SH-SY5Y (cell line): ENCODE data around the gene SLC38A10.

Experiments
- GATA2 ChIP-seq: IDR thresholded peaks from 2 replicates; pipeline ENCODE4 v1.6.1; 2011; ENCODE audit warnings: mild to moderate bottlenecking, low read depth, low read length
- GATA3 ChIP-seq: IDR thresholded peaks from 2 replicates; pipeline ENCODE4 v1.6.1; 2011; ENCODE audit warnings: low read depth, mild to moderate bottlenecking, low read length, moderate library complexity

Gene SLC38A10

GRCh38 chr17:81230043-81230820 lies 64.9 kb downstream of the SLC38A10 start:
- no peak for TF ChIP-seq GATA2
- TF ChIP-seq GATA3 = no peak

DNA sequence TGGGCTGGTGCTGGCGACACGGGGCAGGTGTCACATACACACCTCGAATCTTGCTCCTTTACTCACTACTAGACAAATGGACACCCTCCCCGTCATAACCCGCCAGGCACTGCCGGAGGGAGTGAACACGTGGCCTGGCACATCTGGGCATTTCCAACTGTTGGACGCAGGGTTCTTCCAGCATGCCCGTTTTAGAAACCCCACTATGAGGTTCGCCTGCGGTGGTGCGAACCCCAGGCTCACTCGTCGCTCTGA lies 65.5 kb downstream of the SLC38A10 start:
- TF ChIP-seq GATA2 = no peak
- no peak for TF ChIP-seq GATA3

- TF ChIP-seq GATA2 = no peak
- TF ChIP-seq GATA3 = no peak
Observed at GRCh38 chr17:81228834-81229665, 66.1 kb downstream of the SLC38A10 start.

- TF ChIP-seq GATA2 = no peak
- TF ChIP-seq GATA3 = no peak
Observed at GRCh38 chr17:81228420-81228819, 66.7 kb downstream of the SLC38A10 start.

DNA sequence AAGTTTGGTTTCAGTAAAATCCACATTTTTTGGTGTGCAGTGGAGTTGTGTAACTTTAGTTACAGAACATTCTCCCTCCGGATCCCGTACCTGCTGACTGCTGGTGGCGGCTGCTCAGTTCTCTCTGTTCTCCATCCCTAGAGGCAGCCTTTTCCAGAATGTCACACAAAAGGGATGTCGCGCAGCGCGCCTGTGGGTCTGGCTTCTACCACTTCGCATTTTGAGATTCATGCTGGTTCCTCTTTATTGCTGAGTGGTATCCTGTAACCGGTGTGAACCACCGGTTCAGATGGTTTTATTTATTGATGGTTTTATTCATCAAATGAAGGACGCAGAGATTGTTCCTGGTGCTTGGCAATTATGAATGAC lies 71.4 kb downstream of the SLC38A10 start:
- TF ChIP-seq GATA2 (no peak), GATA3 (no peak)

DNA sequence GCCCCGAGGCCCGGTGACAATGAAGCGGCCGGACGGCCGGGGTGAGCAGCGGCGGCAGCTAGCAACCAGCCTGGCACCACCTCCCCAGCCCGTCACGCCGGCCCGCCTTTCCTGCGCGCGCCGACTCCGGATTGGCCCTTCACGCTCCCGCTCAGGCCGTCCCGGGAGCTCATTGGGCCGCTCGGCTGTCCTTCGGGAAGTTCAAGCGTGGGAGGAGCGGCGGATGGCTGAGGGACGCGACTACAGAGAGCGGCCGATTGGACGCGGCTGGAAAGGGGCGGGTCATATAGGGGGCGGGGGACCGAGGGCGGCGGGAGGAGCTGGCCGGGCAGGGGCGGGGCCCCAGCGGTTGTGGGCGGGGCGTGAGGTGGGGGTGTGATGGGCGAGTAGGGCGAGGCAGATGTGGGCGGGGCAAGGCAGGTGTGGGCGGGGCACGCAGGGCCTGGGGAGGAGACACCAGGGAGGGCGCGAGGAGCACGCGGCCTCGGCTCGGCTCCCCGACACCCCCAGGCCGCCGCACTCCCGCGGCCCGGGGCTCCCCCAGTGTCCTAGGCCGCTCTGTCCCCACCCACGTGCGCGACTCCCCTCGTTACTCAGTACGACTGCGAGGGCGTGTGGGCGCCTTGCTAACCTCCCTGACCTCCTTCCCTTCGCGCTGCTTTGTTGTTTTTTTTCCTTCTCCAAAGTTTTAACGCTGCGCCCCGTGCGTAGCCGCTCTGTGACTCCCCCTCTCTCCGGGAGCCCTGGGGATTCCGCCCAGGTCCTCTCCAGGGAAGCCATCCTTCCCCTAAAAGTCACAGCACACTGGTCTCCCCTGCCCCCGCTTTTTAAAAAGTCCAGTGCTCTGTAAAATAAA lies 72.0 kb downstream of the SLC38A10 start, which contains the start of gene CEP131:
TSS of gene CEP131 (minus strand) at position 60 of the 856 bp plus-strand sequence. CDS start 2,909 bp downstream, outside the sequence.
- no peak for TF ChIP-seq GATA3
- TF ChIP-seq GATA2 = no peak

DNA sequence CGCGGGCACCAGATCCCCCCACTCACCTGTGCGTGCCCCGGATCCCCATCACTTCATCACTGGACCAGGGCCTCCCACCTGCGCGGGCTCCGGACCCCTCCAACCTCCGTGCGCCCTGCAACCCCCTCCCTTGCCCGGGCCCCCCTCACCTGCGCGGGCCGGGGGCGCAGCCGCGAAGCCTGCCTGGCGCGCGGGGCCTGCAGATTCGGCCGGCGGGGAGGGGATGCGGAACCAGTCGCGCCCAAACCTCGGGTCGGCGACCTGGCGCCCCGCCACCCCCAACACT lies 72.5 kb downstream of the SLC38A10 start:
- no peak for TF ChIP-seq GATA2
- TF ChIP-seq GATA3 = no peak

DNA sequence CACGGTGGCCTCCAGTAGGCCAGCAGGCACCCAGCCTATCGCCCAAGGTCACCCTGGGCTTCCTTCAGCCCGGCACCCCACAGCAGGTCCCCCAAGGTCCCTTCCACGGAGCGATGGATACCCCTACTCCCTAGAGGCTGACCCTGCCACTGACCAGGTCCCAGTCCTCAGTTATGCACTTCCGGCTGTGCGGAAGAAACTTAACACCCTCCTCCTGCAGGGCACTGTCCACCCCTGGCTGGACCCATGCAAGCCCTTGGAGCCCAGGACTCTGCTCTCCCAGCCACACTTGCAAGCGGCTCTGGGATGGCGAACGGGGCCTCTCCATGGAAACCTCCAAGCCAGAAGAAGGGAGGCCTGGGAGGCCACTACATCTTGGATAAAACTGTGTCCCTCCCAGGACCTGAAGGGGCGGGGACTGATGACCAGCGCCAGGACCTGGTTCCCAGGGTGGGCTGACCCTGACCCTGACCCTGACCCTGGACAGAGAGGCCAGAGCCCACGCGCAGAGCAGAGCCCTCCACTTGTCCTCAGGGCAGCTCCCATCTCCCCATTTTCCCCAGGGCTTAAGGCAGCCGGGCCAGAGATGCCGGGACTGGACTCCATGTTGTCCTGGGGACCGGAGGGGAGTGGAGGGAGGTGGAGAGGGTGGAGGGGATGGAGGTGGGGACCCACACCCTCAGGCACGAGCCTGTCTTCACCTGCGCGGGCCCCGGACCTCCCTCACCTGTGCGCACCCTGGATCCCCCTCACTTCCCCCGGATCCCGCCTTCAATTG lies 73.1 kb downstream of the SLC38A10 start:
- TF ChIP-seq GATA3 = no peak
- no peak for TF ChIP-seq GATA2

DNA sequence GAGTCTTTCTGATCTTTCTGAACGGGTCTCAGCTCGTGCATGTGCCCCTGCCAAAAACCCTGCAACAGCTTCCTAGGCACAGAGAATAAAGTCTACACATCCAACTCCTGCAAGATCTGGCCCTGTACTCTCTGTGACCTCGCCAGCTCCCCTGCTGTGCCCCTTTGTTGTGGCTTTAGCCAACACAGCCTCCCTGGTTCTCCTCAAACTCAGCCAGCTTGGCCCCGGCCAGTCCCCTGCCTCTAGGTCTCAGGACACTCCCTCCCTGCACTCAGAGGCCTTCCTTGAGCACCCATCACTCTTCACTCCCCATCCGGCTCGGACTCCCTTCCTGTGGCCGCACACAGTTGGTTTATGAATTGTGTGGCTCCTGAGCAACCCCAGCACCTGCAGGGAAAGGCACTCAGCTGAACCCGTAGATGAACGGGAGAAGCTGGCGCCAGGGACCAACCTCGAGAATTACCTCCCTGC lies 73.7 kb downstream of the SLC38A10 start:
- TF ChIP-seq GATA2 (no peak), GATA3 (no peak)

DNA sequence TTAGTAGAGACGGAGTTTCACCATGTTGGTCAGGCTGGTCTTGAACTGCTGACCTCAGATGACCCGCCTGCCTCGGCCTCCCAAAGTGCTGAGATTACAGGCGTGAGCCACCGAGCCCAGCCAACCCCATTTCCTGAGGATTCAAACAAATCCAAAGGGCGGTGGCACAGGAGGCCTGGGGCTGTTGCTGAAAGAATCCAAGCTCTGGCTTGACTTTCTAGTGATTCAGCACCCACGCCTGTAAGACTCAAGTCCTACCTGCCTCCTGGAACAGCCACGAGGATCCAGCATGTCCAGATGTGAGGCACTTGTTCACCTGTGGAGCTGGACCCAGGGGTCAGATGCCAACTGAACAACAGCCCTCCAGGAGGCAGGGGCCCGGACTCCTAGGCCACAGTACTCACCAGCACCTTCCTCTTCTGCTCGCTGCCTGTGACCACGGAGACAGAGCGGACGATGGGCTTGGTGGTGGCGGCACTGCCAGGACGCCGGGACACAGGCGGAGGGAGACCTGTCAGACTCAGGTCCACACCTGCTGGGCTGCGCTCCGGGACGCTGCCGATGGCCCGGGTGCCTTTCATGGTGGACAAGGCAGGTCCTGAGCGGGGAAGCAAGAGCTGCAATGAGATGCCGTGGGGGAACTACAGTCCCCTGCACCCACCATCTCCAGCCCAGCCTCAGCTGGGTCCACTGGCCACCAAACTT lies 75.5 kb downstream of the SLC38A10 start:
- TF ChIP-seq GATA2 (no peak), GATA3 (no peak)

DNA sequence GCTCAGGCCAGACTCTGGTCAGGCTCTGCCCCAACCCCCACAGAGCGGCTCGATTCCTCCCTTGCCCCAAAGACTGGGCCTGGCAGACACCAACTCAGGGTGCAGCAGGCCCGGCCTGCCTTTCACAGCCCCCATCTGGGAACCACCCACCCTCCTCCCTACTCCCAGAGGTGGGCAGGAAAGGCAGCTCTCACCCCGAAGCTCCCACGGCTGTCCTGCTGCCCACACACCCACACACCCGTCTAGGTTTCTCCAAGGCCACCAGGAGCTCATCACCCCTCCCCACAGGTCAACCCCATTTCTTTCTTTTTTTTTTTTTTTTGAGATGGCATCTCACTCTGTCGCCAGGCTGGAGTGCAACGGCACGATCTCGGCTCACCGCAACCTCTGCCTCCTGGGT lies 76.1 kb downstream of the SLC38A10 start:
- TF ChIP-seq GATA3 (no peak), GATA2 (no peak)

GRCh38 chr17:81218459-81218858 lies 76.6 kb downstream of the SLC38A10 start:
- no peak for TF ChIP-seq GATA2
- no peak for TF ChIP-seq GATA3

GRCh38 chr17:81217491-81217890 lies 77.6 kb downstream of the SLC38A10 start:
- TF ChIP-seq GATA2 (no peak), GATA3 (no peak)
